Small intestine (tissue), 7 donors: ENCODE measurements around the gene PCDH15. TPM values are rescaled to one million over a fixed set of nuclear protein-coding genes. Genes with fewer than 3 reads are reported as not detected.
A peak's percentile ranks its signal among the peaks of the same experiment; 100 is the strongest.
"Not testable (repeated sequence)": the region's sequence is repeated elsewhere in the genome, so short reads cannot be mapped to it uniquely, and the experiment has no call there.

Experiments used
- DNase-seq, 2 donors: peaks; one replicate each; pipeline versions ENCODE4 v3.0.0 to v3.0.0-alpha.2; 2013
- FAIRE-seq: peaks from 2 replicates; lab custom pipeline; 2012; peaks lifted over from hg19 to GRCh38; lab: Jason Lieb, UNC
- H3K27ac ChIP-seq, 3 donors: one replicate each; pipeline ENCODE4 v1.5.1; 2013; ENCODE audit warnings: low read length in 2 of 3, mild to moderate bottlenecking in 2 of 3, control low read depth in 1 of 3, inconsistent platforms in 1 of 3, low read depth in 1 of 3, moderate library complexity in 1 of 3
- H3K27me3 ChIP-seq, 3 donors: one replicate each; pipeline ENCODE4 v1.6.1; 2013; ENCODE audit warnings: low read length in 3 of 3, inconsistent platforms in 1 of 3; ENCODE audit not compliant: control insufficient read depth in 3 of 3, insufficient read depth in 3 of 3
- H3K36me3 ChIP-seq, 3 donors: one replicate each; pipeline ENCODE4 v1.6.1; 2013; ENCODE audit warnings: low read length in 3 of 3, inconsistent platforms in 1 of 3, low read depth in 1 of 3, mild to moderate bottlenecking in 1 of 3, moderate library complexity in 1 of 3; ENCODE audit not compliant: control insufficient read depth in 3 of 3, insufficient read depth in 2 of 3
- H3K4me1 ChIP-seq, 3 donors: one replicate each; pipeline ENCODE4 v1.6.1; 2013; ENCODE audit warnings: low read length in 2 of 3, inconsistent platforms in 1 of 3, low read depth in 1 of 3, mild to moderate bottlenecking in 1 of 3, moderate library complexity in 1 of 3; ENCODE audit not compliant: control insufficient read depth in 3 of 3, insufficient read depth in 2 of 3
- H3K4me3 ChIP-seq, 3 donors: one replicate each; pipeline ENCODE4 v1.5.1; 2013; ENCODE audit warnings: low read length in 3 of 3, control low read depth in 1 of 3, inconsistent platforms in 1 of 3, low read depth in 1 of 3, mild to moderate bottlenecking in 1 of 3, moderate library complexity in 1 of 3
- H3K9me3 ChIP-seq, 2 donors: one replicate each; pipeline ENCODE4 v1.6.1; 2013; ENCODE audit warnings: low read depth in 1 of 2, low read length in 1 of 2; ENCODE audit not compliant: control insufficient read depth in 2 of 2, insufficient read depth in 1 of 2
- WGBS, 3 donors: extraction: QIAGEN DNeasy Blood & Tissue Kit; methylation state at CpG; one replicate each; pipeline ENCODE4 v1.1.7; 2013; 5-methylcytosine and 5-hydroxymethylcytosine counted together
- polyA plus RNA-seq, 4 donors: library from polyadenylated mRNA; stranded (reverse) in 3 of 4; unstranded in 1 of 4; fragments of 200-250 nt in 3 of 4; fragments of 120-200 nt in 1 of 4; gene quantifications; one replicate each; pipeline versions ENCODE4 v1.2.1 to v1.2.3, GENCODE V29; 2013
- donor health status: healthy with polysubstance abuse.
- donor health status: control.
- donor health status: control.
- donor health status: Bipolar disorder and iron deficiency.
- donor health status: healthy.

PCDH15 gene
- polyA plus RNA-seq, 4 donors = 0.12 to 0.21 TPM; not detected in 2

DNA sequence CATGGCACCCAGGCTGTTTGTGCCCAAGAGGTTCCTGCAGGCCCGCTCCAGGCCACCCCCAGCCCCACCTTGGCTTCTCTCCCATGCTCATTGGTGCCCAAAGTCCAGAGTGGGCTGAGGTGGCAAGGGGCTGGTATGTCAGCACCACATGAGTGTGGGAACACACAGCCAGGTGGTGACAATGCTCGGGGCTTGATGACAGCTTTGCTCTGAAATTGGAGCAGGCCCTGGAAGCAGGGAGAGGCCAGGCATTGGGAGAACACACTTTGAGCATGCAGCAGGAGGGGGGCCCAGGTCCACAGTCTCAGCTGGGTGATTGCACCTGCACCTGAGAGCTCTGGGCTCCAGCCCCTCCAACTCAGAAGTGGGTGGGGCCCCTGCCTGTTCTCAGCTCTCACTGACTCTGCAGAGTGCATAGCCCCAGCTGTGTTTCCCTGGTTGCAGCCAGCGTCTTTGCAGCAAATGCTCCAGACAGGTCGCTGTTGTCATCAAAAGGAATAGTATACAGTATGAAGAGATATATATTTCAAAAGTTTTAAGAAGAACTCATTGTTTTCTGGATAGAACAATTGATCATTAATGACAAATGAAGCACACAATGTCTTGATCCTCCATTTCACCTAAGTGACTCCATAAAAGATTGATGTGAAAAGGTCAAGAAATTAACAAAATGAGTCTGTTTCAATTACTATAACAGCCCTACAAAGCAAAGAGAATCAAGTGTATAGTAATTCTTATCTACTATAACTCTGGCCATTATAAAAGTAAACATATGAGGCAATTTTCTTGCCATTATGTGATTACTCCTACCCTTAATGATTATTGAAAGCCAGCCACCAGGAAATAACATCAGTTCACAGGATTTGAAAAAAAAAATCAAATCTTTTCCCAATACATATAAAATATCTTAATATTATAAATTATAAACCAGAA, 848.1 kb downstream of the PCDH15 start:
- WGBS, 3 donors = 64 to 77% (median 74%) methylated on average over 4 of the region's 4 CpGs
- FAIRE-seq = no peak

DNA sequence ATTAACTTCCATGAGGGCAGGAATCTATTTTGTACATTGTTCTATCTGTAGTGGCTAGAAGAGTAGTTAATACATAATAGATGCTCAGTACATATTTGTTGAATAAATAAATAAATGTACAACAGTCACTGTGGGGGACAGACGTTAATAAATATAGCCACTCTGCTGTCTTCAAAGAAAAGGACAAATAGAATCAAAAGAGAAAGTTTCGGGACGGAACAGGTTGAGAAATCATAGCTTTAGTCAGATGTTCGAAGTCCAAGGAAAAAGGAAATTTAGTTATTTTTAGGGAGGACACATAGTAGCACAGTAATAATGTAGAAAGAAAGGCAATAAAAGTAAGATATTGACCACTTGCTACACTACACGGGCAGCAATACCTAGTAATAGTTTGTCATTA, 861.4 kb downstream of the PCDH15 start:
- FAIRE-seq (no peak), DNase-seq (no peak)
- Histone ChIP-seq H3K9me3 (peaks cover 0 to 3% of the 10 kb centered on the region in 2 donors), H3K4me3 (no peak overlapping the region), H3K4me1 (no peaks in the 10 kb centered on the region), H3K27me3 (no peaks in the 10 kb centered on the region), H3K36me3 (no peaks in the 10 kb centered on the region), H3K27ac (no peak overlapping the region)
- WGBS, 3 donors = 45 to 73% (median 48%) methylated on average over 5 of the region's 5 CpGs

More for the DNA sequence above, 848.1 kb downstream of the PCDH15 start:
- H3K27me3 ChIP-seq = no peaks in the 10 kb centered on the region
- H3K9me3 ChIP-seq = peaks cover 0 to 9% of the 10 kb centered on the region in 2 donors
- DNase-seq = no peak
- H3K36me3 ChIP-seq = no peaks in the 10 kb centered on the region
- H3K4me3 ChIP-seq = no peak overlapping the region
- no peak overlapping the region for H3K27ac ChIP-seq
- H3K4me1 ChIP-seq = no peaks in the 10 kb centered on the region

DNA sequence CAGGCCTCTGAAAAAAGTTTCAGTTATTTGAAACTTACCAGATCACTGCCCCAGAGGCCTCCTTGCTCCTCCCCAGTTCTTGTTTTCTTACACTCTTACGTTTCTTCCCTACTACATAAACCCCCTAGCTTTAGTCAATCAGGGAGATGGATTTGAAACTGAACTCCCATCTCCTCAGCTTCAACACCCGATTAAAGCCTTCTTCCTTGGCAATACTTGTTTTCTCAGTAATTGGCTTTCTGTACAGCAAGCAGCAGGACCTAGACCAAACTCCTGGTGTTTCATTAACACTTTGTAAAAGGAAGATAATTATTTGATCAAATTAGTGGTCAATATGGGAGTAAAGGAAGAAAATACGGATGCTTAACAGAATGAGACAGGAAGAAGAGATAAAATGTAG, 870.4 kb downstream of the PCDH15 start:
- DNase-seq (no peak), FAIRE-seq (no peak)
- 59 to 71% (median 66%) methylated on average over 3 of the region's 3 CpGs for WGBS, 3 donors
- Histone ChIP-seq H3K4me1 (no peaks in the 10 kb centered on the region), H3K4me3 (no peak overlapping the region), H3K27ac (no peak overlapping the region), H3K36me3 (no peaks in the 10 kb centered on the region), H3K9me3 (no peaks in the 10 kb centered on the region), H3K27me3 (no peaks in the 10 kb centered on the region)

DNA sequence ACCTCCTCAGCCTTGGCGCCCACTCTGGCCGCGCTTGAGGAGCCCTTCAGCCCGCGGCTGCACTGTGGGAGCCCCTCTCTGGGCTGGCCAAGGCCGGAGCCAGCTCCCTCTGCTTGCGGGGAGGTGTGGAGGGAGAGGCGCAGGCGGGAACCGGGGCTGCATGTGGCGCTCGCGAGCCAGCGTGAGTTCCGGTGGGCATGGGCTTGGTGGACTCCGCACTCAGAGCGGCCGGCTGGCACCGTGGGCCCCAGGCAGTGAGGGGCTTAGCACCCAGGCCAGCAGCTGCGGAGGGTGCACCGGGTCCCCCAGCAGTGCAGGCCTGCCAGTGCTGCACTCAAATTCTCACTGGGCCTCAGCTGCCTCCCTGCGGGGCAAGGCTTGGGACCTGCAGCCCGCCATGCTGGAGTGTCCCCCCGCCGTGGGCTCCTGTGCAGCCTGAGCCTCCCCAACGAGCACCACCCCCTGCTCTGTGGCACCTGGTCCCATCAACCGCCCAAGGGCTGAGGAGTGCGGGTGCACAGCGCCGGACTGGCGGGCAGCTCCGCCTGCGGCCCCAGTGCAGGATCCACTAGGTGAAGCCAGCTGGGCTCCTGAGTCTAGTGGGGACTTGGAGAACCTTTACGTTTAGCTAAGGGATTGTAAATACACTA, 876.9 kb downstream of the PCDH15 start:
- H3K4me3 ChIP-seq, DNase-seq, H3K4me1 ChIP-seq, FAIRE-seq, H3K36me3 ChIP-seq, H3K27me3 ChIP-seq, H3K9me3 ChIP-seq, H3K27ac ChIP-seq: not testable (repeated sequence)
- 91 to 97% (median 95%) methylated on average over 33 to 34 of the region's 34 CpGs for WGBS, 3 donors

DNA sequence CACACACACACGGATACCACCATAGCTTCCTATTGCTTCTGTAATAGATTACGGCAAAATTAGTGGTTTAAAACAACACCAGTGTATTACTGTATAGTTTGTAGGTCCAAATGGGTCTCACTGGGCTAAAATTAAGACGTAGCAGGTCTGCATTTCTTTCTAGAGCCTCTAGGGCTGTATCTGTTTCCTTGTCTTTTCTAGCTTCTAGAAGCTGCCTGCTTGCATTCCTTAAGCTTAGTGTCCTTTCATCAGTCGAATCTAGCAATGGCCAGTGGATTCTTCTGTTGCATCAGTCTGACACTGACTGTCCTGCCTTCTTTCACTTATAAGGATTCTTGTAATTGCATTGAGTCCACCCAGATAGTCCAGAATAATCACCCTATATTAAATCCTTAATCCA, 882.3 kb downstream of the PCDH15 start:
- Histone ChIP-seq H3K27ac (no peak overlapping the region), H3K4me1 (no peaks in the 10 kb centered on the region), H3K36me3 (no peaks in the 10 kb centered on the region), H3K4me3 (no peak overlapping the region), H3K9me3 (no peaks in the 10 kb centered on the region), H3K27me3 (no peaks in the 10 kb centered on the region)
- 63 to 71% (median 68%) methylated on average over 4 of the region's 4 CpGs for WGBS, 3 donors
- DNase-seq (no peak), FAIRE-seq (no peak)

DNA sequence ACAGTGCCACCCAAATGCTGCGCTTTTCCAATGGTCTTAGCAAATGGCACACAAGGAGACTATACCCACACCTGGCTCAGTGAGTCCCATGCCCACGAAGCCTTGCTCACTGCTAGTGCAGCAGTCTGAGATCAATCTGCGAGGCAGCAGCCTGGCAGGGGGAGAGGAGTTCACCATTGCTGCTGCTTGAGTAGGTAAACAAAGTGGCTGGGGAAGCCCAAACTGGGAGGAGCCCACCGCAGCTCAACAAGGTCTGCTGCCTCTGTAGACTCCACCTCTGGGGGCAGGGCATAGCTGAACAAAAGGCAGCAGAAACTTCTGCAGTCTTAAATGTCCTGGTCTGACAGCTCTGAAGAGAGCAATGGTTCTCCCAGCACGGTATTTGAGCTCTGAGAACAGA, 891.2 kb downstream of the PCDH15 start:
- Histone ChIP-seq H3K4me3 (no peak overlapping the region), H3K36me3 (no peaks in the 10 kb centered on the region), H3K4me1 (no peaks in the 10 kb centered on the region), H3K27me3 (no peaks in the 10 kb centered on the region), H3K27ac (no peak overlapping the region), H3K9me3 (no peaks in the 10 kb centered on the region)
- no peak for FAIRE-seq
- DNase-seq = no peak
- whole genome bisulfite sequencing, 3 donors = 53 to 72% (median 59%) methylated on average over 5 of the region's 5 CpGs

DNA sequence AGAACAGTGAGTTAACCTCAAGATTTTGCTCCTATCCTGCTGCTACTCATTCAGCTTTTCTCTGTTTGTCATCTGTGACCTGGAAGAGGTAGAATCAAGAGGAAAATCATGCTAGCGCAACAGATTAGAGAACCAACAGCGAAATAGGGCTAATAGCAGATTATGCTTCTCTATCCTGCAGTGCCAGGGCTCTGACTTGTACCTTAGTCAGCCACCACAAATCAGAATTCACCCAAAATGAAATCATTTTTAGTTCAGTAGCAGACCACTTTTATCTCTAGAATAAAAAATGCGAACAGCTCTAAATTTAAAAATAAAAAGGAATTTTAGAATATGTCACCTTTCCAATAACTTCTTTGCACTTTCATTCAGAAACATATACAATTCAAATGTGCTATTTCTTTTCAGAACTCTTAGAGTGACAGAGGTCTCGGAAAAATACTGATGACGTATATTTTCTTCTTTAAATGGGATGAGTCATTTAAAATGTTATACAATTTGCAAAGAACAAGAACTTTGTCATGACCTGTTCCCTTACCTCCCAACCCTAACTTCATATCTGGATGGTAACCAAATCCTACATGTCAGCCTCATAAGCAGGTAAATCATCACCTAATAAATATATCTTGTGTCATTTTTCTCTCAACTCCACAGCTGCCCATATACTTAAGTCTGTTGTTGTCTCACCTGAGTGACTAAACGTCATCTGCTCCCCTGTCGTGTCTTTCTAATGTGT, 896.4 kb downstream of the PCDH15 start:
- Histone ChIP-seq H3K4me3 (no peak overlapping the region), H3K36me3 (no peaks in the 10 kb centered on the region), H3K4me1 (no peaks in the 10 kb centered on the region), H3K27me3 (no peaks in the 10 kb centered on the region), H3K9me3 (no peaks in the 10 kb centered on the region), H3K27ac (no peak overlapping the region)
- 89 to 91% (median 90%) methylated on average over 7 of the region's 7 CpGs for WGBS, 3 donors
- no peak for DNase-seq
- no peak for FAIRE-seq

DNA sequence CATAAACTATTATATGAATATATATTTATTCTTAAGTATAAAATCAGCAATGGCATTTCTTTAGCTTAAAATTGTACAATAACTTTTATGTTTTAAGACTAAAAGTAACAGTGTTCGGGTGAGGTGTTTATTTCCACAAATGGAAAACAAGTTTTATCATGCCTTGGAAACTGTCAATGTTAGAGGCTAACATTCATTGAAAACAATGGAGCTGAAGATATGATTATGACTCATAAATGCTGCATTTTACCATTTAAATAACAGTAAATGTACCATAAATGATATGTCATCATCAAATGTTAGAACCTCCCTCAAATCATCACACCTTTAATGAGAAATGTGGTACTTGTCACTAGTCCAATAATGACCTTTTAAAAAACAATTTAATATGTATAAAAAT, 897.3 kb downstream of the PCDH15 start:
- DNase-seq = no peak
- peak; percentile 36 for FAIRE-seq
- Histone ChIP-seq H3K9me3 (no peaks in the 10 kb centered on the region), H3K27me3 (no peaks in the 10 kb centered on the region), H3K4me3 (no peak overlapping the region), H3K4me1 (peaks cover 0 to 2% (median 0%) of the 10 kb centered on the region in 3 donors), H3K36me3 (no peaks in the 10 kb centered on the region), H3K27ac (no peak overlapping the region)
- 64 to 92% (median 85%) methylated on average over 1 of the region's 1 CpG for WGBS, 3 donors
